H1 (cell line): ENCODE data around the gene SENP2. TPM values are rescaled to one million over a fixed set of nuclear protein-coding genes. Genes with fewer than 3 reads are reported as not detected.

ENCODE experiments used
- CTCF ChIA-PET: fragments of 300-600 bp; sonication (Branson Sonifier 250); formaldehyde crosslinking; loops from one replicate; lab custom pipeline; 2021; ENCODE audit not compliant: partially characterized antibody; lab: Charles Lee
- POLR2A ChIA-PET: fragments of 300-600 bp; sonication (Branson Sonifier 250); formaldehyde crosslinking; loops from one replicate; lab custom pipeline; 2021; ENCODE audit warnings: inconsistent platforms; ENCODE audit not compliant: partially characterized antibody; lab: Charles Lee
- DNase-seq, 2 experiments: peaks; one replicate each; pipeline versions ENCODE4 v3.0.0 to v3.0.0-alpha.2; 2010 to 2022; ENCODE audit warnings: low spot score in 2 of 2, low read depth in 1 of 2, mixed read lengths in 1 of 2
- FAIRE-seq: peaks from 2 replicates; lab custom pipeline; 2011; peaks lifted over from hg19 to GRCh38; lab: Jason Lieb, UNC
- H2AFZ ChIP-seq: 2 replicates; pipeline ENCODE4 v1.8.1; 2012; ENCODE audit warnings: low read length, inconsistent platforms
- H2AK5ac ChIP-seq: 2 replicates; pipeline ENCODE4 v1.6.1; 2013; ENCODE audit warnings: low read depth, low read length
- H2BK120ac ChIP-seq: replicated peaks from 2 replicates; pipeline ENCODE3; 2013; ENCODE audit warnings: low read depth, low read length, inconsistent platforms
- H2BK12ac ChIP-seq: 2 replicates; pipeline ENCODE4 v1.6.1; 2013; ENCODE audit warnings: low read depth, low read length
- H2BK15ac ChIP-seq: 2 replicates; pipeline ENCODE4 v1.6.1; 2013; ENCODE audit warnings: low read length
- H2BK20ac ChIP-seq: 2 replicates; pipeline ENCODE4 v1.6.1; 2013; ENCODE audit warnings: low read length
- H2BK5ac ChIP-seq: 2 replicates; pipeline ENCODE4 v1.6.1; 2013; ENCODE audit warnings: low read depth, low read length
- H3K14ac ChIP-seq: 2 replicates; pipeline ENCODE4 v1.6.1; 2013; ENCODE audit warnings: inconsistent platforms; ENCODE audit not compliant: insufficient read length
- H3K18ac ChIP-seq: 2 replicates; pipeline ENCODE4 v1.6.1; 2013; ENCODE audit warnings: low read length; ENCODE audit errors: extremely low read depth
- H3K23ac ChIP-seq: 2 replicates; pipeline ENCODE4 v1.6.1; 2013; ENCODE audit warnings: inconsistent platforms; ENCODE audit not compliant: insufficient read length
- H3K23me2 ChIP-seq: 2 replicates; pipeline ENCODE4 v1.6.1; 2013; ENCODE audit warnings: low read depth, low read length
- H3K27ac ChIP-seq: 2 replicates; pipeline ENCODE4 v1.6.1; 2011; ENCODE audit warnings: low read depth, low read length, inconsistent platforms
- H3K27me3 ChIP-seq, 4 experiments: replicated peaks in 1 of 4; 1 replicate in 1 of 4; 2 replicates in 3 of 4; pipeline versions ENCODE4 v1.6.1 to v1.8.1; 2011 to 2013; ENCODE audit warnings: low read length in 3 of 4, mild to moderate bottlenecking in 3 of 4, inconsistent platforms in 2 of 4, mixed read lengths in 2 of 4, moderate library complexity in 1 of 4; ENCODE audit not compliant: control insufficient read depth in 3 of 4, insufficient read depth in 3 of 4; ENCODE audit errors: extremely low read depth in 1 of 4
- H3K36me3 ChIP-seq, 4 experiments: 2 replicates each; pipeline versions ENCODE4 v1.6.1 to v1.8.1; 2011 to 2013; ENCODE audit warnings: mild to moderate bottlenecking in 4 of 4, low read length in 3 of 4, moderate library complexity in 2 of 4, control low read depth in 1 of 4, inconsistent platforms in 1 of 4; ENCODE audit not compliant: insufficient read depth in 4 of 4, control insufficient read depth in 2 of 4
- H3K4ac ChIP-seq: replicated peaks from 2 replicates; pipeline ENCODE3; 2013; ENCODE audit warnings: low read length, low read depth, mixed read lengths, inconsistent platforms; ENCODE audit not compliant: insufficient read length
- H3K4me1 ChIP-seq, 4 experiments: replicated peaks in 1 of 4; 1 replicate in 1 of 4; 2 replicates in 3 of 4; pipeline versions ENCODE4 v1.6.1 to v1.8.1; 2011 to 2013; ENCODE audit warnings: low read length in 3 of 4, inconsistent platforms in 2 of 4, mixed read lengths in 1 of 4; ENCODE audit not compliant: insufficient read depth in 4 of 4, control insufficient read depth in 3 of 4
- H3K4me2 ChIP-seq, 2 experiments: 2 replicates each; pipeline versions ENCODE4 v1.6.1 to v1.8.1; 2011 to 2013; ENCODE audit warnings: low read depth in 2 of 2, low read length in 2 of 2, control low read depth in 1 of 2, inconsistent platforms in 1 of 2, mild to moderate bottlenecking in 1 of 2; ENCODE audit not compliant: insufficient read depth in 1 of 2
- H3K4me3 ChIP-seq, 4 experiments: fragments of 200-600, 300-600 bp in 1 of 4; sonication (generic), shearing (Covaris generic), sonication (Bioruptor Twin) in 1 of 4; 2 replicates each; pipeline versions ENCODE4 v1.5.1 to v1.8.1; 2011 to 2016; ENCODE audit warnings: low read length in 4 of 4, low read depth in 3 of 4, control low read depth in 2 of 4, inconsistent platforms in 2 of 4, mild to moderate bottlenecking in 2 of 4, mixed read lengths in 1 of 4, moderate library complexity in 1 of 4; ENCODE audit not compliant: insufficient read depth in 2 of 4; ENCODE audit errors: extremely low read depth in 1 of 4
- H3K56ac ChIP-seq: replicated peaks from 2 replicates; pipeline ENCODE3; 2013; ENCODE audit warnings: low read depth, mild to moderate bottlenecking, mixed read lengths, low read length, inconsistent platforms; ENCODE audit not compliant: insufficient read length
- H3K79me1 ChIP-seq: 2 replicates; pipeline ENCODE4 v1.6.1; 2013; ENCODE audit warnings: low read depth, low read length, control low read depth
- H3K79me2 ChIP-seq, 2 experiments: 2 replicates each; pipeline versions ENCODE4 v1.6.1 to v1.8.1; 2012 to 2013; ENCODE audit warnings: low read length in 2 of 2, mild to moderate bottlenecking in 2 of 2, inconsistent platforms in 1 of 2; ENCODE audit not compliant: insufficient read depth in 2 of 2, control insufficient read depth in 1 of 2
- H3K9ac ChIP-seq, 4 experiments: replicated peaks in 1 of 4; 1 replicate in 1 of 4; 2 replicates in 3 of 4; pipeline versions ENCODE4 v1.6.1 to v1.8.1; 2011 to 2013; ENCODE audit warnings: low read depth in 3 of 4, low read length in 3 of 4, control low read depth in 2 of 4, mild to moderate bottlenecking in 2 of 4, moderate library complexity in 2 of 4, inconsistent platforms in 1 of 4; ENCODE audit errors: extremely low read depth in 1 of 4
- H3K9me3 ChIP-seq, 2 experiments: 2 replicates each; pipeline versions ENCODE4 v1.6.1 to v1.8.1; 2012 to 2013; ENCODE audit warnings: mild to moderate bottlenecking in 2 of 2, moderate library complexity in 2 of 2, control low read depth in 1 of 2, inconsistent platforms in 1 of 2, low read depth in 1 of 2, low read length in 1 of 2, mixed read lengths in 1 of 2; ENCODE audit not compliant: insufficient read depth in 2 of 2
- H4K20me1 ChIP-seq, 2 experiments: replicated peaks in 1 of 2; 2 replicates each; pipeline versions ENCODE3 to v1.8.1; 2011 to 2013; ENCODE audit warnings: inconsistent platforms in 2 of 2, low read length in 2 of 2, mild to moderate bottlenecking in 1 of 2; ENCODE audit not compliant: insufficient read depth in 2 of 2, control insufficient read depth in 1 of 2
- H4K5ac ChIP-seq: 2 replicates; pipeline ENCODE4 v1.6.1; 2013; ENCODE audit warnings: low read length, low read depth, mixed read lengths, inconsistent platforms; ENCODE audit not compliant: insufficient read length
- H4K8ac ChIP-seq: 2 replicates; pipeline ENCODE4 v1.8.0; 2013; ENCODE audit warnings: mild to moderate bottlenecking, moderate library complexity, low read length, inconsistent platforms; ENCODE audit not compliant: insufficient read depth; ENCODE audit errors: extremely low read depth
- H4K91ac ChIP-seq: replicated peaks from 2 replicates; pipeline ENCODE3; 2013; ENCODE audit warnings: low read length, mixed read lengths, inconsistent platforms; ENCODE audit not compliant: insufficient read length
- CBX5 ChIP-seq: fragments of 300-800, 300-1000 bp; sonication (generic); IDR thresholded peaks from 2 replicates; pipeline ENCODE4 v1.7.1; 2016; ENCODE audit warnings: antibody characterized with exemption, low read length, low read depth
- CBX8 ChIP-seq: fragments of 300-800, 300-1000 bp; sonication (generic); IDR thresholded peaks from 2 replicates; pipeline ENCODE4 v1.7.1; 2016; ENCODE audit warnings: low read depth, low read length, borderline replicate concordance
- E2F6 ChIP-seq: IDR thresholded peaks from 2 replicates; pipeline ENCODE4 v1.6.1; 2012; ENCODE audit warnings: inconsistent platforms
- POLR2A ChIP-seq, 2 experiments: IDR thresholded peaks; 1 replicate in 1 of 2; 2 replicates in 1 of 2; pipeline ENCODE4 v1.6.1; 2011; ENCODE audit warnings: low read depth in 2 of 2, low read length in 2 of 2, mild to moderate bottlenecking in 2 of 2; ENCODE audit errors: control extremely low read depth in 1 of 2
- RAD21 ChIP-seq, 2 experiments: IDR thresholded peaks in 1 of 2; conservative IDR thresholded peaks in 1 of 2; 2 replicates each; pipeline ENCODE4 v1.6.1; 2011; ENCODE audit warnings: low read depth in 2 of 2, low read length in 2 of 2, improper control_type of control experiment in 1 of 2, inconsistent platforms in 1 of 2, mild to moderate bottlenecking in 1 of 2, moderate library complexity in 1 of 2
- TAF1 ChIP-seq: IDR thresholded peaks from 2 replicates; pipeline ENCODE4 v1.6.1; 2011; ENCODE audit warnings: mild to moderate bottlenecking, low read depth, low read length
- WGBS, 2 experiments: shearing (Covaris generic) in 1 of 2; methylation state at CpG; one replicate each; pipeline versions ENCODE4 v1.1.6 to v1.1.7; 2013 to 2015; ENCODE audit warnings: low lambda C conversion rate in 2 of 2, mixed read lengths in 2 of 2, inconsistent platforms in 1 of 2, low coverage in 1 of 2, missing lambda C conversion rate in 1 of 2; ENCODE audit not compliant: insufficient replicate concordance in 2 of 2, insufficient coverage in 1 of 2, insufficient read length in 1 of 2; ENCODE audit errors: extremely low coverage in 1 of 2, missing lambda C conversion rate in 1 of 2; 5-methylcytosine and 5-hydroxymethylcytosine counted together
- polyA plus RNA-seq, 7 experiments: library from polyadenylated mRNA; depleted of rRNA in 3 of 7; stranded (reverse) in 5 of 7; unstranded in 2 of 7; fragments of >200 nt in 5 of 7; fragments of 200-250 nt in 2 of 7; gene quantifications; 1 replicate in 5 of 7; 2 replicates in 1 of 7; 4 replicates in 1 of 7; pipeline versions ENCODE4 v1.2.1 to v1.2.3, GENCODE V29; 2011 to 2013; ENCODE audit warnings: missing spikeins in 2 of 7, mixed read lengths in 2 of 7
- total RNA-seq: library from RNA; stranded (reverse); fragmentation: NEBNext Ultra II Directional; extraction: Animal tissue kit (Norgen Biotek cat#: 25700); gene quantifications from 2 replicates; pipeline ENCODE4 v1.2.1, GENCODE V29; 2021

The SENP2 gene
- total and polyA plus RNA-seq, 2 of the 8 experiments (the other 6 are each of a cell fraction or from before 2014, with no cell fraction given): 25.2 to 69.3 TPM

DNA sequence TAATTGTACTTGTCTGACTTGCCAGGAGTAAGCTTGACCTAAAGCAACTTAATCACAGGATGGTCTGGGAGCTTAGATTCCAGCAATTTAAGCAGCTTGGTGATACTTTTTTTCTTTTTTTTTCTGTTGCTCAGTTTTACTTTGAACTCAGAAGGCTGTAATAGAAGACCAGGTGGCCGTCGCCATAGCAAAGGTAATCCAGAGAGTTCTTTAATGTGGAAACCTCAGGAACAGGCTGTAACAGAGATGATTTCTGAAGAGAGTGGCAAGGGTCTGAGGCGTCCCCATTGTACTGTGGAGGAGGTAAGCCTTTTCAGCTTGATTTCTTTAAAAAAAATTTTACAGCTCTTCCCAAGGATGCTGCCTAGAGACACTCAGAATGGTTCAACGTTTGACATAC is 20.1 kb downstream of the SENP2 start:
- no peak overlapping the region for H2BK12ac ChIP-seq
- no peaks in the 10 kb centered on the region; a peak in 1 of 4 replicates for H3K79me2 ChIP-seq
- H2AFZ ChIP-seq: no peak overlapping the region
- no peak overlapping the region for H2BK5ac ChIP-seq
- H3K27ac ChIP-seq: no peak overlapping the region
- H2BK120ac ChIP-seq: no peak overlapping the region
- H3K4me1 ChIP-seq: no peaks in the 10 kb centered on the region
- no peak overlapping the region for H4K8ac ChIP-seq
- H3K56ac ChIP-seq: no peak overlapping the region
- no peak overlapping the region for H3K4me3 ChIP-seq
- no peak overlapping the region for H3K14ac ChIP-seq
- FAIRE-seq (no peak), DNase-seq (no peak)
- H3K9ac ChIP-seq: no peak overlapping the region
- no peak overlapping the region for H2BK15ac ChIP-seq
- no peak overlapping the region for H2BK20ac ChIP-seq
- H3K18ac ChIP-seq: no peak overlapping the region
- H3K23ac ChIP-seq: no peak overlapping the region
- H3K79me1 ChIP-seq: no peaks in the 10 kb centered on the region
- H3K36me3 ChIP-seq: peaks cover 20 to 76% (median 42%) of the 10 kb centered on the region in 4 experiments
- H2AK5ac ChIP-seq: no peak overlapping the region
- ChIA-PET POLR2A (interaction anchor here (0.7 to 1.4 kb wide), 4 partner anchors 10 to 32 kb away, joined by 3 to 6 read pairs (median 4); partner anchors contain the start of gene SENP2), CTCF (interaction anchor here (0.7 to 1.2 kb wide), 3 partner anchors 8 to 47 kb away, joined by 3 to 4 read pairs (median 3); no protein-coding TSS in a partner anchor)
- H4K20me1 ChIP-seq: peaks cover 1 to 2% of the 10 kb centered on the region in 2 experiments
- H3K23me2 ChIP-seq: no peaks in the 10 kb centered on the region
- no peak overlapping the region for H3K4ac ChIP-seq
- H4K91ac ChIP-seq: no peak overlapping the region
- H3K4me2 ChIP-seq: no peak overlapping the region
- no peaks in the 10 kb centered on the region for H3K9me3 ChIP-seq
- H3K27me3 ChIP-seq: no peaks in the 10 kb centered on the region
- no peak overlapping the region for H4K5ac ChIP-seq
- WGBS, 2 experiments: 86% methylated on average over 4 of the region's 4 CpGs; no CpG with 5 or more reads in 1 of the 2 experiments
- TF ChIP-seq TAF1 (no peak), E2F6 (no peak), CBX5 (no peak), RAD21 (IDR thresholded peaks at IDR 0.05 in 1 of 2, conservative IDR thresholded peaks at IDR 0.05 in 1 of 2; ENCODE audit: low read depth in 2 of 2, low read length in 2 of 2) (no peak), POLR2A (IDR thresholded peaks at IDR 0.05; ENCODE audit: control extremely low read depth in 1 of 2, low read depth in 2 of 2, low read length in 2 of 2) (no peak), CBX8 (no peak)
